HG03039 (cell line): Measurements from ENCODE around the gene MAP4K4.

Experiments used
- ATAC-seq: cut with Tn5 transposase; IDR thresholded peaks from one replicate; pipeline ENCODE4 v1.9.1; 2021; ENCODE audit warnings: mild to moderate bottlenecking, moderate library complexity; ENCODE audit not compliant: unreplicated experiment

Gene MAP4K4

GRCh38 chr2:101788565-101788964 lies 91.1 kb downstream of the MAP4K4 start:
- no peak for ATAC-seq

GRCh38 chr2:101788995-101789970 lies 91.8 kb downstream of the MAP4K4 start:
- ATAC-seq = no peak

GRCh38 chr2:101790416-101790815 lies 92.9 kb downstream of the MAP4K4 start:
- no peak for ATAC-seq

GRCh38 chr2:101790857-101791256 lies 93.3 kb downstream of the MAP4K4 start:
- ATAC-seq = no peak

GRCh38 chr2:101792208-101792607 lies 94.7 kb downstream of the MAP4K4 start:
- no peak for ATAC-seq

- ATAC-seq = no peak
Observed at GRCh38 chr2:101793277-101793969, 95.9 kb downstream of the MAP4K4 start.

- no peak for ATAC-seq
Observed at GRCh38 chr2:101794141-101794540, 96.6 kb downstream of the MAP4K4 start.

- no peak for ATAC-seq
Observed at GRCh38 chr2:101795033-101795432, 97.5 kb downstream of the MAP4K4 start.

- ATAC-seq = no peak
Observed at GRCh38 chr2:101796825-101797600, 99.5 kb downstream of the MAP4K4 start.

GRCh38 chr2:101801496-101801895 lies 104.0 kb downstream of the MAP4K4 start:
- ATAC-seq = no peak

- no peak for ATAC-seq
Observed at GRCh38 chr2:101802329-101802728, 104.8 kb downstream of the MAP4K4 start.

GRCh38 chr2:101803128-101803527 lies 105.6 kb downstream of the MAP4K4 start:
- no peak for ATAC-seq

GRCh38 chr2:101803945-101804696 lies 106.6 kb downstream of the MAP4K4 start:
- no peak for ATAC-seq

- ATAC-seq = no peak
Observed at GRCh38 chr2:101805152-101806088, 107.9 kb downstream of the MAP4K4 start.

- ATAC-seq = no peak
Observed at GRCh38 chr2:101806123-101806522, 108.6 kb downstream of the MAP4K4 start.

GRCh38 chr2:101806701-101807100 lies 109.2 kb downstream of the MAP4K4 start:
- no peak for ATAC-seq

- ATAC-seq = no peak
Observed at GRCh38 chr2:101807242-101807641, 109.7 kb downstream of the MAP4K4 start.

GRCh38 chr2:101808006-101808562 lies 110.6 kb downstream of the MAP4K4 start:
- no peak for ATAC-seq

GRCh38 chr2:101809698-101810097 lies 112.2 kb downstream of the MAP4K4 start:
- no peak for ATAC-seq
